Activated T-cell treated with anti-CD3 and anti-CD28 coated beads for 48 hours (primary cell): ENCODE results near the gene FGD6.
"Not testable (repeated sequence)": the region's sequence is repeated elsewhere in the genome, so short reads cannot be mapped to it uniquely, and the experiment has no call there.

ENCODE experiments used
- DNase-seq: peaks from one replicate; pipeline ENCODE4 v3.0.0-alpha.2; 2020; ENCODE audit warnings: low read depth

Gene FGD6

DNA sequence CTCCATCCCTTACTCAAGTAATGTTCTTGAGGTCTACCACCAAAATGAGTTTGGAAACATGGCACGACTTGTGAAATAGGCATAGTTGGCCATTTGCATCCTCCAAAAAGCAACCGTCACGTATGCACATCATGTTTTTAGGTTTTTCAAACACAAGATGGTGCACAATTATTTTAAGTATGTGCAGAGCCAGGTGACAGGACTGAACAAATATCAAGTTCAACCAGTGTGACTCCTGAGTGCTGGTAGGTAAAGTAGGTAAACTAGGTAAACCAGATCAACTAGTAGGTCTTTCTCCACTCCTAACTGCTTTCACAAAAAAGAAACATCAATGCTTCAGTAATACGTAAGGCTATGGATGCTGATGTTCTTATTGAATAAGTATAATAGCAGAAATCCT lies 39.1 kb downstream of the FGD6 start:
- no peak for DNase-seq

DNA sequence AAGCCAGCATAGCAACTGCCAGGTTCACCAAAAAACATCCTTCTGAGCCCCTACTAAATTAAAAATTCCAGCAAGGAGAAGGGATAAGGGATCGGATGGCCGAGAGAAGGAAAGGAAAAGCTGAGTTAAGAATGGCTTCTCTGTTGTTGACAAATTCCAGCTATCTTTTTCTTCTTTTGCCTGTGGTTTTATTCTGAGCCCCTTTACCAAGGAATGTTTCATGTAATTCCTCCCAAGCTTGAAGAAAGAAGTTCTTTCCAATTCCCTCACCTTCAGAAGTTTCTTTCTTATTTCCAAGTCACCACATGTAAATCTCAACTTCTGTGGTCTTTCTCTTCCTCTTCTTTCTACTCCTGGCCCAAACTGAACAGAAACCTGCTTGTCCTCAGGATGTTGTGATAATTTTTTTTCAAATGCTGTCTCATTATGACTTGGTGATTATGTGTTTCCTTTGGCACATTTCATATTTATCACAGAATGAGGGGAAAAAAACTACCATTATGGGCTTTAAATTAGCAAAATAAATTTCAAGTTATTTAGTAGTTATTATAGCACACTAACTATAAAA lies 40.0 kb downstream of the FGD6 start:
- DNase-seq = no peak

GRCh38 chr12:95173392-95174251 lies 43.6 kb downstream of the FGD6 start:
- no peak for DNase-seq

- DNase-seq = no peak
Observed at GRCh38 chr12:95169368-95169767, 47.9 kb downstream of the FGD6 start.

- no peak for DNase-seq
Observed at GRCh38 chr12:95168746-95169145, 48.5 kb downstream of the FGD6 start.

DNA sequence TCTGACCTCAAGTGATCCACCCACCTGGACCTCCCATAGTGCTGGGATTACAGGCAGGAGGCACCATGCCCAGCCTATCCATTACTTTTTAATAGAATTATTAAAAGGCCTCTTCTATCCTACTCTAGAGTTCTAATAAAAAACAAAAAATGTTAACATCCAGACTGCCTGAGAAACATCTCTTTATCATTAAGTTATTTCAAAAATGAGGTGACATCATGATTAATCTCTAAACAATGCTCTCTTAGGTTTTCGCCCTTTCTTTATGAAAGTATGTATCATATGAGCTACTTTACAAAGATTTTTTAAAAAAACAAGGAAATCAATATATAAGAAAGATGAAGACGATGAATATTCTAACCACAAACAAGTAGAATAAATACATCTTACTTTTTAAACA lies 52.6 kb downstream of the FGD6 start:
- no peak for DNase-seq

DNA sequence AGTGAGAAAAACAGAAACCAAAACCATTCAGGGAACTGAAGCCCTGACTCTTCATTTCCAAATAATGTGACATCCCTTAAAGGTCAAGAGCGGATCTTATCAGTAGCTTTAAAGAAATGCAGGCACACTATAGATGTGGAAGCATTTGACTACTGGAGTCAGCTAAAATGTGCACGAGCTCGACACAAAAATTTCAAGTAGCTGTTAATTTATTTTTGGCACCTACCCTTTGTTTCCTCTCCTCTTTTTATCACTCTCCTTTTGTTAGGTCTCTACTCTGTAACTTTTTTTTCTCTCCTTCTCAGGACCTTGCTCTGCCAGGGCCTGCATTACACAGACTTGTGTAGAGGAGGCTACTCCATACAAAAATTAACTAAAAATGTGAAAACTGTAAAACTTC lies 58.3 kb downstream of the FGD6 start:
- no peak for DNase-seq

DNA sequence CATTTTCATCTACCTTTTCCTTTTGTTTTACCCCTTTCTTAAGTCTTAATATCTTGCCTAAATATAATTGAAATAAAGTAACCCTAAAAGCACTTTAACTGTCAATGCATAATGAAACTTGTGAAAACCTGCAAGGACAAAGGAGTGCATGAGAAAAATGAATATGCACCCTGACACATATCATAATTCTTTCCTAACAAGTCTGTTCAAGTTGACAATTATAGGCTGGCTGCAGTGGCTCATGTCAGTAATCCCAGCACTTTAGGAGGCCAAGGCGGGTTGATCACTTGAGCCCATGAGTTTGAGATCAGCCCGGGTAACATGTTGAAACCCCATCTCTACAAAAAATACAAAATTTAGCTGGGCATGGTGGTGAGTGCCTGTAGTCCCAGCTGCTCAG lies 65.4 kb downstream of the FGD6 start:
- DNase-seq = no peak

DNA sequence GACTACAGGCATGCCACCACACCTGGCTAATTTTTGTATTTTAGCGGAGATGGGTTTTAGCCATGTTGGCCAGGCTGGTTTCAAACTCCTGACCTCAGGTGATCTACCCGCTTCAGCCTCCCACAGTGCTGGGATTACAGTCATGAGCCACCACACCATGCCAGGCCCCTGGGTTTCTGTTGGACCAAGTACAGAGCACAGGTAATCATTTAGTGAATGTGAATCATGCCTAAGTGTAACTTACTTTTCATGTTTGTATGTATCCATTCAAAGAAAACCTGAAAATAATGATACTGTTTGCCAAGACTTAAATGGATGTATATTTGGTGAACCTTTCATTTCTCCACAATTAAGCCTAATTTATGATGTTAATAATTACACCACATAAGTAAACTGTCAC lies 65.9 kb downstream of the FGD6 start:
- no peak for DNase-seq

GRCh38 chr12:95150501-95150900 lies 66.8 kb downstream of the FGD6 start:
- no peak for DNase-seq

- DNase-seq = no peak
Observed at GRCh38 chr12:95147866-95148265, 69.4 kb downstream of the FGD6 start.

DNA sequence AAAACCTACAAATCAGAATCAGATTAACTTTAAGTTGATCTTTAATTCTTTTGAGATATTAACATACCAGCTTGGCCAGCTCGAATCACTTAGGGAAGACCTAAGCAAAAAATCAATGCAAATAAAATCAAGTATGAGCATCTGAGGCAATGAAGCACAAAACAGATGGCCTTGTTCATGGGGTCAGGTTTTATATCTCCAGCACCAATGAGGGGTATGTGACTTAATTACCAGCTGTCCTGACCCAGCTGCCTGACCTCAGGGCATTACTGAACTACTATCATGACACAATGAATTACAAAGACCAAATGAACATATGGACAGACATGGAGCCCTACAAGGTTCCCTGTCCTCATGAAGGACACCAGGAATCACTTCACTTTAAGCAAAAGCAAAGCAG lies 70.5 kb downstream of the FGD6 start:
- DNase-seq = no peak

DNA sequence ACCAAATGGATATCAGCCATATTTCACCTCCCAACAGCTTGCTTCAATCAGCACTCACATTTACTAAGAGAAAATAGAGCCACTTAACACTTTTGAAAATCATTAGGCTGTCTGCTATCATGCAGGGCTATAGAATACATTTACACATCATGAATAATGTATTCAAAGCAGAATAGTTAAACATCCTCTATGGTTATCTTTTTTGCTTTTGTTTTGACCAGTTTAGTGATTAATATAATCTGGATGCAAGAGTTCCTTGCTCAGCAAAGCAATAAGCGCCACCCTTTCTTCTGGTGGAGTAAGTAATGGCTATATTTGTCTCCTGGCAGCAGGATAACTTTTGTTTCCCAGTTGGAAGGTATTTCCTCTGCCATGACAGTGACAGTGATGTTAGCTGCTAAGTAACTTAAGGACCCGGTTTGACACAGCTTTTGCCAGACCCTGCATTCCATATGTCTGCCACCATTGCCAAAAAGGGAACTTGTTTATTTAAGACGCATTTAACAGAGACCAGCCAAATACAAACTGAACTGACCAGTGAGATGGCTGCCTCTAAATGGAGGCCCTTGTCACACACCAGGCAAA lies 73.6 kb downstream of the FGD6 start:
- DNase-seq = no peak

DNA sequence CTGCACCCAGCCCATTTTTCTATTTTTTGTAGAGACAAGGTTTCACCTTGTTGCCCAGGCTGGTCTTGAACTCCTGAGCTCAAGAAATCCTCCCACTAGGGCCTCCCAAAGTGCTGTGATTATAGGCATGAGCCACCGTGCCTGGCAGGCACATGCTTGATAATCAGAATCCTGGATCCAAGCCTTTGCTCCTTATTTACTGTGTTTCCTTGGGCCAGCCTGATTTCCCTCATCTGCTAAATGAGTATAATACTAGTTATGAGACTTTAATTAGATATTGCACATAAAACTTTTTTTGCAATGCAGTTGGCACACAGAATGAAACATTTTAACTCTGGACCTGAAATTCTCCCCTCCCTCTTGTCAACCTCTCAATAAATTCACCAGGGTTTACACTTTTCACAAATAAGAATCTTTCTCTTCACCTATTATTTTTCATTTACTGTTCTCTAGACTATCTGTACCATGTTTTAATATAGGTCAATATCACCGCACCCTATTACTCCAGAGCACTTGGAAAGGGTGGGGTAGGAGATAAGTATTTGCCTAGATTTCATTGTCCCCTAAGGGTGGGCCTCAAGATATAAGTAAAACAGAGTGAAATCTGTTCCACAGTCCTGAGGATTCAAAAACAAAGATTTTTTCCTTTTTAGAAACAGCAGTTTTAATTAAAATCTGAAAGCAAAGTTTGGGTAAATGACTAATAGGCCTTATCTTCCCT lies 74.7 kb downstream of the FGD6 start:
- no peak for DNase-seq

DNA sequence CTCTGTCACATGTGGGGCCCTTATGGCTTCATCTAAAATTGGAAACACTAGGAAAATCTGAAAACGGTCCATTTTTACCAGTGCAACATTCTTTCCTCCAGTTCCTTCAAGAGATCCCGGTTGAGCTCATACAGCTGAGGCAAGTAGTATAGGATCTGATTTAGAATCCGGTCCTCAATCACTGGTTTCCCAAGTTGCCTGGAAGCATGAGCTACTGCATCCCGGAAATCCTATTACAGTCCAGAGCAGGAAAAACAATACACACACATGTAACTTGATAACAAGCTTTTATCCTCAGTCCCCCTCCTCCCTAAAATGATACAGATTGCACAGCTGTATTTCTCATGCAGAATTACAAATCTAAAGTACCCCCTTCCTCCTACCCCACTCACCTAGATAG lies 76.0 kb downstream of the FGD6 start:
- DNase-seq = no peak

- not testable (repeated sequence) for DNase-seq
Observed at GRCh38 chr12:95138031-95138430, 79.2 kb downstream of the FGD6 start.

GRCh38 chr12:95136598-95136997 lies 80.7 kb downstream of the FGD6 start:
- DNase-seq = no peak

DNA sequence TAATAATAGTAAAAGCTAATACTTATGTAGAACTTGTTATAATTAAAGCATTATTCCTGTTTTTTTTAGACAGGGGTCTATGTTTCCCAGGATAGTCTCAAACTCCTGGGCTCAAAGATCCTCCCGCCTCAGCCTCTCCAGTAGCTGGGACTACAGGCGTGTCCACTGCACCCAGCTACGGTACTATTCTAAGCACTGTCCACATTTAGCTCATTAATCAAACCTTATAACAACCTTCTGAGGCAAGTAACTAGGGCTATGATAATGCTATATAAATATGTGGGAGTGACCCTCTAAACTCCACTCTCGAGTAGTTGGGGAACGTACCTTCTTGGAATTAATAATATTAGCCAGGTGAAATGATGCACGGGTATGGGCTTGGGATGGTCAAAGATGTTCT lies 83.2 kb downstream of the FGD6 start:
- no peak for DNase-seq

GRCh38 chr12:95131589-95132340 lies 85.5 kb downstream of the FGD6 start:
- no peak for DNase-seq

DNA sequence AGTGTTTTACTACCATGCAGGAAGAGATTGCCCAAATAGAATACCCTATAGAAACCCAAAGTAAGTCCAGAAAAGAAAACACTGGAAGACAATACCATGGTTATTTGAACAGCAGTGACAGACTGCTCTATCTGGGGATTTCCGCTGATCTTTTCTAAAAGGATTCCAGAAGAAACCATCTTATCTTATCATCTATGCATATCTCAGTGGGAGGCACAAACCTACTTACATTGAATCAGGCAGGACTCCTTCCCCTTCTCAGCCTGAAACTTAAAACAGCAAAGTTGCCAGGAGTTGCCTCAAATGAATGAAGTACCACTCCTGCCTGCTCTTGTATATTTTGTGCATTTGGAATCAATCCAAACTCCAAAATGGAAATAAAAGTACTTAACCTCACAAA lies 87.2 kb downstream of the FGD6 start:
- no peak for DNase-seq

GRCh38 chr12:95129115-95129514 lies 88.2 kb downstream of the FGD6 start:
- DNase-seq = no peak

- DNase-seq = no peak
Observed at GRCh38 chr12:95126736-95127135, 90.5 kb downstream of the FGD6 start.
